Measurements from ENCODE around the gene PROX1.

GRCh38 chr1:213993929-213994328 is 6.2 kb downstream of the PROX1 start:
- TF ChIP-seq, protein P1, sequence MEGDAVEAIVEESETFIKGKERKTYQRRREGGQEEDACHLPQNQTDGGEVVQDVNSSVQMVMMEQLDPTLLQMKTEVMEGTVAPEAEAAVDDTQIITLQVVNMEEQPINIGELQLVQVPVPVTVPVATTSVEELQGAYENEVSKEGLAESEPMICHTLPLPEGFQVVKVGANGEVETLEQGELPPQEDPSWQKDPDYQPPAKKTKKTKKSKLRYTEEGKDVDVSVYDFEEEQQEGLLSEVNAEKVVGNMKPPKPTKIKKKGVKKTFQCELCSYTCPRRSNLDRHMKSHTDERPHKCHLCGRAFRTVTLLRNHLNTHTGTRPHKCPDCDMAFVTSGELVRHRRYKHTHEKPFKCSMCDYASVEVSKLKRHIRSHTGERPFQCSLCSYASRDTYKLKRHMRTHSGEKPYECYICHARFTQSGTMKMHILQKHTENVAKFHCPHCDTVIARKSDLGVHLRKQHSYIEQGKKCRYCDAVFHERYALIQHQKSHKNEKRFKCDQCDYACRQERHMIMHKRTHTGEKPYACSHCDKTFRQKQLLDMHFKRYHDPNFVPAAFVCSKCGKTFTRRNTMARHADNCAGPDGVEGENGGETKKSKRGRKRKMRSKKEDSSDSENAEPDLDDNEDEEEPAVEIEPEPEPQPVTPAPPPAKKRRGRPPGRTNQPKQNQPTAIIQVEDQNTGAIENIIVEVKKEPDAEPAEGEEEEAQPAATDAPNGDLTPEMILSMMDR (IDR thresholded peaks at IDR 0.05; ENCODE audit: low read depth, low read length, poor library complexity, severe bottlenecking), result no peak
- TF ChIP-seq EZH2phosphoT487 (IDR thresholded peaks at IDR 0.05; ENCODE audit: borderline replicate concordance, low read length), result no peak

All from DOHH2 (cell line).